ENCODE results near the gene UNC5B.

UNC5B gene

GRCh38 chr10:71185209-71185608, 27.2 kb upstream of the UNC5B start:
- TF ChIP-seq, protein P1, sequence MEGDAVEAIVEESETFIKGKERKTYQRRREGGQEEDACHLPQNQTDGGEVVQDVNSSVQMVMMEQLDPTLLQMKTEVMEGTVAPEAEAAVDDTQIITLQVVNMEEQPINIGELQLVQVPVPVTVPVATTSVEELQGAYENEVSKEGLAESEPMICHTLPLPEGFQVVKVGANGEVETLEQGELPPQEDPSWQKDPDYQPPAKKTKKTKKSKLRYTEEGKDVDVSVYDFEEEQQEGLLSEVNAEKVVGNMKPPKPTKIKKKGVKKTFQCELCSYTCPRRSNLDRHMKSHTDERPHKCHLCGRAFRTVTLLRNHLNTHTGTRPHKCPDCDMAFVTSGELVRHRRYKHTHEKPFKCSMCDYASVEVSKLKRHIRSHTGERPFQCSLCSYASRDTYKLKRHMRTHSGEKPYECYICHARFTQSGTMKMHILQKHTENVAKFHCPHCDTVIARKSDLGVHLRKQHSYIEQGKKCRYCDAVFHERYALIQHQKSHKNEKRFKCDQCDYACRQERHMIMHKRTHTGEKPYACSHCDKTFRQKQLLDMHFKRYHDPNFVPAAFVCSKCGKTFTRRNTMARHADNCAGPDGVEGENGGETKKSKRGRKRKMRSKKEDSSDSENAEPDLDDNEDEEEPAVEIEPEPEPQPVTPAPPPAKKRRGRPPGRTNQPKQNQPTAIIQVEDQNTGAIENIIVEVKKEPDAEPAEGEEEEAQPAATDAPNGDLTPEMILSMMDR (IDR thresholded peaks at IDR 0.05) = no peak
- Histone ChIP-seq H3K4me3 (no peak overlapping the region), H3K27ac (no peak overlapping the region)
- no peak for DNase-seq (ENCODE audit: low spot score)

- DNase-seq (ENCODE audit: low spot score) = no peak
Measured at GRCh38 chr10:71187197-71187596, 25.2 kb upstream of the UNC5B start.

DNA sequence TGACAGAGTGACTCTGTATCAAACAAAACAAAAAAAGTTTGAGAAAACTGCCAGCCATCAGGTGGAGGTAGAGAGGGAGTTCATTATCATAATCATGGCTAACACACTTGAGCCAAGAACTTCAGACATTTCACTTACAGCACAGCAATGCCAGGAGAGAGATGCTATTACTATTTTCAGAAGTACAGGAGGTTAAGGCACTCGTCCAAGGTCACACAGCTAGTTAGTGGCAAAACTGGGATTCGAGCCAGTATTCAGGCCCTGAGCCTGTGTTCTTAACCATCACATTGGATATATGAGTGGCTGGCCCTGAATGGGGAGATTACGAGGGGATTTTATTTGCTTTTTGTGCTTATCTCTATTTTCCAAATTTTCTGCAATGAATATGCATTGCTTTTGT, 24.8 kb upstream of the UNC5B start:
- peak overlapping the region in 1 of 2 donors; percentile 69 for H3K27ac ChIP-seq
- TF ChIP-seq, protein P1 (IDR thresholded peaks at IDR 0.05) = no peak
- DNase-seq (ENCODE audit: low spot score) = no peak
- no peak overlapping the region for H3K4me3 ChIP-seq

More at GRCh38 chr10:71187197-71187596, 25.2 kb upstream of the UNC5B start:
- TF ChIP-seq, protein P1 (IDR thresholded peaks at IDR 0.05) = no peak
- Histone ChIP-seq H3K4me3 (no peak overlapping the region), H3K27ac (peak overlapping the region in 1 of 2 donors; percentile 31)

DNA sequence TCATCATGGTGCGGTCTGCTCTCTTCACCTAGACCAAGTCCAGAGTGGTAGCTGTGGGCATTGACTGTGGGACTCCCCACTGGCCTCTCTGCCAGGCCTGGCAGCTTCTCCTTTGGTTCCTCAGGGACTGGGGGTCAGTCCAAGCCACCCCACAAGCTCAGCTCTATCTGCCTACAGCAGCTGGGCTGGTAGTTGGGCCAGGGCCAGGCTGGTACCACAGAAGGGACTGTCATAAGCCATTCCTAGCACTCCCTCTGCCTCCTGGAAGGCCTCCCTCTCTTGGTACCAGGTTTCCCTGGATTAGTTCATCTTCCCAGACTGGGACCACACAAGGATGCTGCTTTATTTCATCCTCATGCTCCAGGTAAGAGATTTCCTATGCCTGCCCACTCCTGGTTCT, 24.2 kb upstream of the UNC5B start:
- DNase-seq (ENCODE audit: low spot score) = no peak
- TF ChIP-seq, protein P1 (IDR thresholded peaks at IDR 0.05) = no peak
- Histone ChIP-seq H3K27ac (peak overlapping the region in 1 of 2 donors; percentile 69), H3K4me3 (no peak overlapping the region)

DNA sequence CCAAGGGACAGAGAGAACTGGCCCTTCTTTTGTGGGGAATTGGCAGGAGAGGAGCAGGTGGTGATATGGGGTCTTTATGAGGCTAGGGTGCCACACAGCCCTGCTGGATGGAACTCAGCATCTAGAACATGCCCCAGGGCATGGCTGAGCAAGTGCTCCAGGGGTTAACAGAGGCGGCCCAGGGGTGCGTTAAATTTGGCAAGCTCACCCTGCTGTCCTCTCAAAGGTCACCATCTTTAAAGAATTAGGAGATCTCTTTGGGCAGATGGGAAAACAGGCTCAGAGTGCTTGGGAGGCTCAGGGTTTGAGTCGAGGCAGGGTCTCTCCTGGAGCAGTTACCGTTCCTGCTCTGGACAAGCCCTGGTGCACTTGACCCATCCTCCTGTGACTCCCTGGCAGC, 21.4 kb upstream of the UNC5B start:
- DNase-seq (ENCODE audit: low spot score) = peak; percentile 58
- H3K4me3 ChIP-seq = no peak overlapping the region
- H3K27ac ChIP-seq = no peak overlapping the region
- TF ChIP-seq, protein P1 (IDR thresholded peaks at IDR 0.05) = no peak

- H3K27ac ChIP-seq = no peak overlapping the region
- no peak overlapping the region for H3K4me3 ChIP-seq
- TF ChIP-seq, protein P1 (IDR thresholded peaks at IDR 0.05) = no peak
- peak; percentile 62 for DNase-seq (ENCODE audit: low spot score)
Measured at GRCh38 chr10:71191551-71192076, 20.8 kb upstream of the UNC5B start.

DNA sequence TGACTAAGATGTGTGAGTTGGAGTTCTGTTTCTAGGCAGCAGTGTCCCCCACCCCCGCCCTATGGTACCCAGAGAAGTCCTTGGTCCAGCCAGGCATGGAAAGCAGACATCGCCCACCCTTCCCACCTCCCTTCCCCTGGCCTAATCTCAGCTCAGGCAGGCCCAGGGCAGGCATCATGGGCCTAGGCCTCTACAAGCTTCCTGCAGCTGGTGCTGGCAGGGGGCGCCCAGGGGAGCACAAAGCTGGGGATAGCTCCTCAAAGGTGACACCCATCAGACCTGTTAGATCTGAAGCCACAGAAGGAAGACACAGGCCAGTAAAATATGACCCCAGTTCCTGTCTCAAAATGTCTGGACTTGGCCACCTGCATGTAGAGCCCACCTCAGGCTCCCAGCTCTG, 18.9 kb upstream of the UNC5B start:
- TF ChIP-seq, protein P1 (IDR thresholded peaks at IDR 0.05) = no peak
- Histone ChIP-seq H3K4me3 (no peak overlapping the region), H3K27ac (no peak overlapping the region)
- peak; percentile 66 for DNase-seq (ENCODE audit: low spot score)
